Measurements from ENCODE around the gene TOP3B. TPM values are rescaled to one million over a fixed set of nuclear protein-coding genes. Genes with fewer than 3 reads are reported as not detected.

TOP3B gene
- total and polyA plus RNA-seq, 4 donors = 11.9 to 34.2 (median 23.0) TPM

- no peak for DNase-seq
These were observed 12.4 kb downstream of the TOP3B start for GRCh38 chr22:21970037-21970799.

GRCh38 chr22:21968452-21969129 lies 14.0 kb downstream of the TOP3B start:
- WGBS, 2 donors = 94 to 98% methylated on average over 5 of the region's 5 CpGs
- Histone ChIP-seq H3K4me1 (ENCODE audit: control insufficient read depth in 5 of 5, insufficient read depth in 5 of 5, low read length in 5 of 5) (no peaks in the 10 kb centered on the region), H3K9me3 (ENCODE audit: control insufficient read depth in 4 of 4, insufficient read depth in 3 of 4, low read length in 3 of 4) (no peaks in the 10 kb centered on the region), H3K36me3 (ENCODE audit: control insufficient read depth in 4 of 4, insufficient read depth in 4 of 4, low read length in 4 of 4) (peaks cover 19 to 72% (median 22%) of the 10 kb centered on the region in 4 donors), H3K27ac (ENCODE audit: low read depth in 1 of 2, low read length in 1 of 2) (no peak overlapping the region), H3K4me3 (no peak overlapping the region), H3K9ac (ENCODE audit: insufficient read depth in 1 of 2, low read length in 2 of 2) (no peak overlapping the region), H3K27me3 (ENCODE audit: control insufficient read depth in 3 of 3, insufficient read depth in 3 of 3, low read length in 2 of 3) (no peaks in the 10 kb centered on the region)
- ATAC-seq (ENCODE audit: insufficient read depth, low FRiP score) (no peak), DNase-seq (no peak)
- TF ChIP-seq CTCF (IDR thresholded peaks at IDR 0.05; ENCODE audit: control extremely low read depth, extremely low read depth) = no peak

More at GRCh38 chr22:21970037-21970799, 12.4 kb downstream of the TOP3B start:
- Histone ChIP-seq H3K27ac (ENCODE audit: low read depth in 1 of 2, low read length in 1 of 2) (no peak overlapping the region), H3K4me3 (no peak overlapping the region), H3K9me3 (ENCODE audit: control insufficient read depth in 4 of 4, insufficient read depth in 3 of 4, low read length in 3 of 4) (no peaks in the 10 kb centered on the region), H3K27me3 (ENCODE audit: control insufficient read depth in 3 of 3, insufficient read depth in 3 of 3, low read length in 2 of 3) (no peaks in the 10 kb centered on the region), H3K4me1 (ENCODE audit: control insufficient read depth in 5 of 5, insufficient read depth in 5 of 5, low read length in 5 of 5) (no peaks in the 10 kb centered on the region), H3K9ac (ENCODE audit: insufficient read depth in 1 of 2, low read length in 2 of 2) (no peak overlapping the region), H3K36me3 (ENCODE audit: control insufficient read depth in 4 of 4, insufficient read depth in 4 of 4, low read length in 4 of 4) (peaks cover 11 to 72% (median 22%) of the 10 kb centered on the region in 4 donors)
- WGBS, 2 donors = 93 to 96% methylated on average over 19 of the region's 19 CpGs
- ATAC-seq (ENCODE audit: insufficient read depth, low FRiP score) = no peak
- TF ChIP-seq CTCF (IDR thresholded peaks at IDR 0.05; ENCODE audit: control extremely low read depth, extremely low read depth) = no peak

GRCh38 chr22:21967693-21968271 lies 14.8 kb downstream of the TOP3B start:
- H3K4me1 ChIP-seq (ENCODE audit: control insufficient read depth in 5 of 5, insufficient read depth in 5 of 5, low read length in 5 of 5) = no peaks in the 10 kb centered on the region
- no peak overlapping the region for H3K9ac ChIP-seq (ENCODE audit: insufficient read depth in 1 of 2, low read length in 2 of 2)
- H3K27me3 ChIP-seq (ENCODE audit: control insufficient read depth in 3 of 3, insufficient read depth in 3 of 3, low read length in 2 of 3) = no peaks in the 10 kb centered on the region
- H3K27ac ChIP-seq (ENCODE audit: low read depth in 1 of 2, low read length in 1 of 2) = no peak overlapping the region
- peaks cover 16 to 71% (median 24%) of the 10 kb centered on the region in 4 donors for H3K36me3 ChIP-seq (ENCODE audit: control insufficient read depth in 4 of 4, insufficient read depth in 4 of 4, low read length in 4 of 4)
- H3K4me3 ChIP-seq = no peak overlapping the region
- no peaks in the 10 kb centered on the region for H3K9me3 ChIP-seq (ENCODE audit: control insufficient read depth in 4 of 4, insufficient read depth in 3 of 4, low read length in 3 of 4)
- TF ChIP-seq CTCF (IDR thresholded peaks at IDR 0.05; ENCODE audit: control extremely low read depth, extremely low read depth) = no peak
- WGBS, 2 donors = 93 to 95% methylated on average over 7 of the region's 7 CpGs
- ATAC-seq (ENCODE audit: insufficient read depth, low FRiP score) (no peak), DNase-seq (no peak)

All from lung (tissue), 12 donors.